OCI-LY7 (cell line): ENCODE data around the gene EXD2.

ENCODE experiments used
- CTCF ChIP-seq: fragments of 200-600 bp; sonication (generic); conservative IDR thresholded peaks from 2 replicates; pipeline ENCODE4 v1.5.1; 2014; ENCODE audit warnings: mild to moderate bottlenecking, antibody characterized with exemption, low read length, moderate library complexity, mixed read lengths
- EZH2phosphoT487 ChIP-seq: fragments of 200-600 bp; sonication (generic); IDR thresholded peaks from 2 replicates; pipeline ENCODE4 v1.6.1; 2018; ENCODE audit warnings: low read depth, borderline replicate concordance, mild to moderate bottlenecking, mixed run types, antibody characterized with exemption, low read length, moderate library complexity, mixed read lengths

- TF ChIP-seq CTCF (no peak), EZH2phosphoT487 (no peak)
Observed at GRCh38 chr14:69241577-69241976, 50.3 kb downstream of the EXD2 start.
